Testis (tissue), 2 donors: Measurements from ENCODE around the gene AGA.

Experiments used
- POLR2A ChIP-seq: fragments of 450-650 bp; IDR thresholded peaks from one replicate; pipeline ENCODE4 v1.6.1; 2017; ENCODE audit warnings: antibody characterized with exemption, mild to moderate bottlenecking, moderate library complexity
- TF ChIP-seq, protein P1 (sequence below), 3 experiments: fragments of 450-650 bp in 2 of 3; fragments of 200-600 bp in 1 of 3; sonication (generic) in 1 of 3; IDR thresholded peaks; one replicate each; pipeline ENCODE4 v1.5.1; 2016 to 2019; ENCODE audit warnings: antibody characterized with exemption in 3 of 3, mild to moderate bottlenecking in 2 of 3, moderate library complexity in 1 of 3

DNA sequence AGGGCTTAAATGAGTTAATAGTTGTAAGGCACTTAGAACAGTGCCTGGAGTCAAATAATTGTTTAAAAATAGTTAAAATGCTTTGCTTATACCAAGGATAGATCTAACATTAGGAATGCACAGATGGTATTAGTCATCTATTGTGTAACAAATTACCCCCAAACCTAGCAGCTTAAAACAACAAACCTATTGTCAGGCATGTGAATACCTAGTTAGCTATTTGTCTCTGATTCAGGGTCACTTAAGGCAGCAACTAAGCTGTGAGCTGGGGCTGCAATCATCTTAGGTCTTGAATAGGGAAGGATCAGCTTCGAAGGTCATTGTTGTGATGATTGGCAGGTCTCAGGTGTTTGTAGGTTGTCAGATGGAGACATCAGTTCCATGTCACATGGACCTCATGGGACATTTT, 42.4 kb upstream of the AGA start:
- TF ChIP-seq, protein P1, sequence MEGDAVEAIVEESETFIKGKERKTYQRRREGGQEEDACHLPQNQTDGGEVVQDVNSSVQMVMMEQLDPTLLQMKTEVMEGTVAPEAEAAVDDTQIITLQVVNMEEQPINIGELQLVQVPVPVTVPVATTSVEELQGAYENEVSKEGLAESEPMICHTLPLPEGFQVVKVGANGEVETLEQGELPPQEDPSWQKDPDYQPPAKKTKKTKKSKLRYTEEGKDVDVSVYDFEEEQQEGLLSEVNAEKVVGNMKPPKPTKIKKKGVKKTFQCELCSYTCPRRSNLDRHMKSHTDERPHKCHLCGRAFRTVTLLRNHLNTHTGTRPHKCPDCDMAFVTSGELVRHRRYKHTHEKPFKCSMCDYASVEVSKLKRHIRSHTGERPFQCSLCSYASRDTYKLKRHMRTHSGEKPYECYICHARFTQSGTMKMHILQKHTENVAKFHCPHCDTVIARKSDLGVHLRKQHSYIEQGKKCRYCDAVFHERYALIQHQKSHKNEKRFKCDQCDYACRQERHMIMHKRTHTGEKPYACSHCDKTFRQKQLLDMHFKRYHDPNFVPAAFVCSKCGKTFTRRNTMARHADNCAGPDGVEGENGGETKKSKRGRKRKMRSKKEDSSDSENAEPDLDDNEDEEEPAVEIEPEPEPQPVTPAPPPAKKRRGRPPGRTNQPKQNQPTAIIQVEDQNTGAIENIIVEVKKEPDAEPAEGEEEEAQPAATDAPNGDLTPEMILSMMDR (IDR thresholded peaks at IDR 0.05): no peak
- no peak for TF ChIP-seq POLR2A
